PC-9 (cell line): ENCODE results near the gene OGFOD2. TPM values are rescaled to one million over a fixed set of nuclear protein-coding genes. Genes with fewer than 3 reads are reported as not detected.

Source experiments
- BruUV-seq: library from RNA; stranded (reverse); fragments of 400-500 nt; replicated peaks from 2 replicates; lab custom pipeline; 2021; lab: Mats Ljungman, UMichigan
- CTCF ChIA-PET: fragments of 300-600 bp; sonication (Branson Sonifier 250); formaldehyde crosslinking; loops from one replicate; lab custom pipeline; 2022; ENCODE audit warnings: antibody characterized with exemption; lab: Charles Lee
- POLR2A ChIA-PET: fragments of 300-600 bp; sonication (Branson Sonifier 250); formaldehyde crosslinking; loops from one replicate; lab custom pipeline; 2022; ENCODE audit warnings: antibody characterized with exemption; ENCODE audit not compliant: unreplicated experiment; lab: Charles Lee
- DNase-seq, 2 experiments: peaks; one replicate each; pipeline versions ENCODE4 v3.0.0 to v3.0.0-alpha.2; 2015 to 2022; ENCODE audit warnings: mixed read lengths in 1 of 2
- H2AFZ ChIP-seq: fragments of 200-600 bp; sonication (generic); 2 replicates; pipeline ENCODE4 v1.8.1; 2017; ENCODE audit warnings: antibody characterized with exemption
- H3F3A ChIP-seq: fragments of 200-600 bp; sonication (generic); 2 replicates; pipeline ENCODE4 v1.8.1; 2017; ENCODE audit warnings: antibody characterized with exemption, mild to moderate bottlenecking, low read depth; ENCODE audit not compliant: insufficient read depth
- H3K27ac ChIP-seq: fragments of 200-600 bp; sonication (generic); 2 replicates; pipeline ENCODE4 v1.6.1; 2016; ENCODE audit warnings: mixed run types
- H3K27me3 ChIP-seq: fragments of 200-600 bp; sonication (generic); 2 replicates; pipeline ENCODE4 v1.6.1; 2016; ENCODE audit warnings: low read depth, mixed run types; ENCODE audit not compliant: insufficient read depth
- H3K36me3 ChIP-seq: fragments of 200-600 bp; sonication (generic); 2 replicates; pipeline ENCODE4 v1.6.1; 2016; ENCODE audit warnings: low read depth, mixed run types
- H3K4me1 ChIP-seq: fragments of 200-600 bp; sonication (generic); replicated peaks from 2 replicates; pipeline ENCODE4 v1.6.1; 2016; ENCODE audit warnings: mixed run types; ENCODE audit not compliant: insufficient read depth
- H3K4me2 ChIP-seq: fragments of 200-600 bp; sonication (generic); 2 replicates; pipeline ENCODE4 v1.6.1; 2017; ENCODE audit warnings: mixed run types
- H3K4me3 ChIP-seq: fragments of 200-600 bp; sonication (generic); 2 replicates; pipeline ENCODE4 v1.6.1; 2016; ENCODE audit warnings: mixed run types
- H3K79me2 ChIP-seq: fragments of 200-600 bp; sonication (generic); 2 replicates; pipeline ENCODE4 v1.6.1; 2017; ENCODE audit warnings: low read depth, mixed run types
- H3K9me2 ChIP-seq: fragments of 200-600 bp; sonication (generic); 2 replicates; pipeline ENCODE4 v1.8.1; 2017; ENCODE audit warnings: mild to moderate bottlenecking; ENCODE audit not compliant: insufficient read depth
- H3K9me3 ChIP-seq: fragments of 200-600 bp; sonication (generic); 2 replicates; pipeline ENCODE4 v1.8.1; 2016; ENCODE audit warnings: low read depth; ENCODE audit not compliant: insufficient read depth
- H4K20me1 ChIP-seq: fragments of 200-600 bp; sonication (generic); 2 replicates; pipeline ENCODE4 v1.8.1; 2017; ENCODE audit not compliant: insufficient read depth
- EZH2 ChIP-seq: fragments of 200-600 bp; sonication (generic); IDR thresholded peaks from 2 replicates; pipeline ENCODE4 v1.8.0; 2017; ENCODE audit warnings: antibody characterized with exemption, low read depth
- intact Hi-C: fragments of 100-400 bp; cut with micrococcal nuclease; formaldehyde crosslinking; loops from one replicate; pipeline ENCODE4 v1.10.0; 2022; ENCODE audit not compliant: unreplicated experiment
- total RNA-seq: library from RNA; stranded (reverse); gene quantifications from 2 replicates; pipeline ENCODE4 v1.2.3, GENCODE V29; 2021
- TF ChIP-seq, protein P1 (sequence below): fragments of 200-600 bp; sonication (generic); conservative IDR thresholded peaks from 2 replicates; pipeline ENCODE4 v1.6.1; 2017; ENCODE audit warnings: mixed run types, antibody characterized with exemption, mild to moderate bottlenecking, moderate library complexity

OGFOD2 gene
- total RNA-seq, 1 experiment from 2014 or later = 33.5 TPM

DNA sequence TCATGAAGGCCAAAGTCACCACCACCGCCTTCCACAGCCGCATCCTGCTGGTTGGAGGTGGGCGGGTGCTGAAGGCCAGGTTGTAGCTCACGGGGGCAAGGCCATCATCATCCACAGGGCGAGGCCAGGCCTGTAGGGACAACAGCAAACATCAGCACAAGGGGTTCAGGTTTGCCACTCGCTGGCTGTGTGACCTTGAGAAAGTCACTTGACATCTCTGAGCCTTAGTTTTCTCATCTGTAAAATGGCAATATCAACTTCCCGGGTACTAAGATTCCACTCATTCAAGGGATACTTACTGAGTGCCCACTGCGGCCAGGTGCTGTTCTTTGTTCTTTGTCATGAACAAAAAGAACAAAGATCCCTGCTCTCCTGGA lies 14.9 kb upstream of the OGFOD2 start:
- POLR2A ChIA-PET = no interaction called here
- Histone ChIP-seq H3K4me2 (no peak overlapping the region), H3K27me3 (no peaks in the 10 kb centered on the region), H4K20me1 (no peaks in the 10 kb centered on the region), H3K79me2 (no peaks in the 10 kb centered on the region), H3K36me3 (no peaks in the 10 kb centered on the region), H3F3A (peaks cover 6% of the 10 kb centered on the region; the same call in 1 of the 2 replicates), H3K9me2 (no peaks in the 10 kb centered on the region), H3K9me3 (no peaks in the 10 kb centered on the region), H2AFZ (no peak overlapping the region), H3K27ac (no peak overlapping the region), H3K4me1 (no peaks in the 10 kb centered on the region; the same call in 1 of the 2 replicates), H3K4me3 (no peak overlapping the region)
- CTCF ChIA-PET = no interaction called here
- TF ChIP-seq EZH2 = no peak
- TF ChIP-seq, protein P1, sequence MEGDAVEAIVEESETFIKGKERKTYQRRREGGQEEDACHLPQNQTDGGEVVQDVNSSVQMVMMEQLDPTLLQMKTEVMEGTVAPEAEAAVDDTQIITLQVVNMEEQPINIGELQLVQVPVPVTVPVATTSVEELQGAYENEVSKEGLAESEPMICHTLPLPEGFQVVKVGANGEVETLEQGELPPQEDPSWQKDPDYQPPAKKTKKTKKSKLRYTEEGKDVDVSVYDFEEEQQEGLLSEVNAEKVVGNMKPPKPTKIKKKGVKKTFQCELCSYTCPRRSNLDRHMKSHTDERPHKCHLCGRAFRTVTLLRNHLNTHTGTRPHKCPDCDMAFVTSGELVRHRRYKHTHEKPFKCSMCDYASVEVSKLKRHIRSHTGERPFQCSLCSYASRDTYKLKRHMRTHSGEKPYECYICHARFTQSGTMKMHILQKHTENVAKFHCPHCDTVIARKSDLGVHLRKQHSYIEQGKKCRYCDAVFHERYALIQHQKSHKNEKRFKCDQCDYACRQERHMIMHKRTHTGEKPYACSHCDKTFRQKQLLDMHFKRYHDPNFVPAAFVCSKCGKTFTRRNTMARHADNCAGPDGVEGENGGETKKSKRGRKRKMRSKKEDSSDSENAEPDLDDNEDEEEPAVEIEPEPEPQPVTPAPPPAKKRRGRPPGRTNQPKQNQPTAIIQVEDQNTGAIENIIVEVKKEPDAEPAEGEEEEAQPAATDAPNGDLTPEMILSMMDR = no peak
- intact Hi-C loops = no loop called here
- no TSS peak for BruUV-seq
- DNase-seq = no peak

DNA sequence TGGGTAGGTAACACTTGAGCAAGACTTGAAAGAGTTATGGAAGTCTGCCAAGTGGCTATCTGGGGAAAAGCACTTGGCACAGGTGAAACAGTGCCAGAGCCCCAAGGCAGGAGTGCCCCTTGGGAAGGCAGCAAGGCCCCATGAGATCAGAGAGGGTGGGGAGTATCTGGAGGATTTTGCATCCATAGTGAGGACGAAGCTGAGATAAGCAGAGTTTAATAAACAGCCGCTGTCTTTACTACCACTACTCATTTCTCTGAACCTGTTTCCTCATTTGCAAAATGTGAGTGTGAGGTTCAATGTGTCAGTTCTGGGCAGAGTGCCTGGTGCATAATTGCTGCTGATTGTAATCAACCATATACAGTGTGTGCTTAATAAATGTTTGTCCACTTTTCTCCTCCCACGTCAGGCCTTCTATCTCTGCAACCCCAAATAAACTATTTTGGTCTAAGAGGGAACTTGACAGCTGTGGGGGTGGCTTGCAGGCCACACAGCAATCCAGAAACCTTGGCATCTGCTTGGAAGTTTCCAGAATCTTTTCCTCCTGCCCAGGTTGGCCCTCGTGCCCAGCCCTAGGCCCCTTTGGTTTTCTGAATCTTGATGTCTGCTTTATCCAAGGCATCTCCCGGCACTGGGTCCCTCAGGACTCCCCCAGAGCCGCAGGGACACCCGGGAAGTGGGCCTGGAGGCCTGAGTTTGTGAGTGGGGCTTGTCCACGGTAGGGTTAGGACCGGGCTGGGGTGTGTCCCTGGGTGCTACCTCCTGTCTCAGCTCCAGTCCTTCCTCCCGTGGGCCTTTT lies 13.3 kb upstream of the OGFOD2 start:
- Histone ChIP-seq H3K27me3 (no peaks in the 10 kb centered on the region), H3K4me2 (no peak overlapping the region), H3F3A (peaks cover 8% of the 10 kb centered on the region), H3K9me3 (no peaks in the 10 kb centered on the region), H3K79me2 (no peaks in the 10 kb centered on the region), H3K4me1 (peaks cover 2% of the 10 kb centered on the region), H3K4me3 (no peak overlapping the region), H3K27ac (no peak overlapping the region), H2AFZ (no peak overlapping the region), H3K9me2 (no peaks in the 10 kb centered on the region), H4K20me1 (no peaks in the 10 kb centered on the region), H3K36me3 (no peaks in the 10 kb centered on the region)
- intact Hi-C loops = no loop called here
- BruUV-seq = no TSS peak
- DNase-seq = peak in 1 of 2 experiments; percentile 76
- CTCF ChIA-PET = no interaction called here
- POLR2A ChIA-PET = no interaction called here
- no peak for TF ChIP-seq EZH2
- TF ChIP-seq, protein P1 = no peak

DNA sequence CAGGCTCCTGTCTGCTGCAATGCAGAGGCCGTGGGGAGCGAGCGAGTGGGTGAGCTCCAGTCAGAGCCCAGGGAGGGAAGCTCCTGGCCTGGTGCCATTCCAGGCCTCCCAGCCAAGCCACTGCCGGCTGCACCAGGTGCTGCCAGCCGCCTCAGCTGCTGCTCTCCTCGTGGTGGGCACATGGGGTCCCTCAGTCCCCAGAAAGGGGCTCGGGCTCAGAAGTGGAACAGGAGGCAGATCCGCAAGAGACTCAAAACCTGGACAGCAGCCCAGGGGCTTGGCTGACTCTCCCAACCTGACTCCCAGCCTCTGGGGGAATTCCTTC lies 11.1 kb upstream of the OGFOD2 start:
- H3F3A ChIP-seq = peaks cover 12% of the 10 kb centered on the region
- TF ChIP-seq EZH2 = no peak
- TF ChIP-seq, protein P1 = no peak
- H3K4me1 ChIP-seq = peaks cover 5% of the 10 kb centered on the region
- H3K36me3 ChIP-seq = no peaks in the 10 kb centered on the region
- H3K4me2 ChIP-seq = no peak overlapping the region
- BruUV-seq = TSS peak; percentile 14
- H3K9me3 ChIP-seq = no peaks in the 10 kb centered on the region
- no peaks in the 10 kb centered on the region for H3K79me2 ChIP-seq
- H2AFZ ChIP-seq = no peak overlapping the region
- H4K20me1 ChIP-seq = no peaks in the 10 kb centered on the region
- no peak for DNase-seq
- no peak overlapping the region for H3K27ac ChIP-seq
- no peak overlapping the region for H3K4me3 ChIP-seq
- H3K27me3 ChIP-seq = no peaks in the 10 kb centered on the region
- ChIA-PET CTCF (interaction anchor here (0.5 kb wide), 1 partner anchor 1344 kb away, joined by 14 read pairs; no protein-coding TSS in a partner anchor), POLR2A (no interaction called here)
- intact Hi-C loops = no loop called here
- no peaks in the 10 kb centered on the region for H3K9me2 ChIP-seq
